Kidney (tissue), 14 donors: Measurements from ENCODE around the gene SAP30L. TPM values are rescaled to one million over a fixed set of nuclear protein-coding genes. Genes with fewer than 3 reads are reported as not detected.

Experiments
- DNase-seq, 5 donors: peaks; one replicate each; pipeline ENCODE4 v3.0.0-alpha.2; 2013 to 2020
- FAIRE-seq: peaks from 2 replicates; lab custom pipeline; 2012; peaks lifted over from hg19 to GRCh38; lab: Jason Lieb, UNC
- H3K27ac ChIP-seq, 2 donors: one replicate each; pipeline ENCODE4 v1.7.0; 2013; ENCODE audit warnings: low read depth in 2 of 2, low read length in 2 of 2, inconsistent platforms in 1 of 2
- H3K27me3 ChIP-seq: one replicate; pipeline ENCODE4 v1.7.1; 2013; ENCODE audit warnings: low read length, inconsistent platforms; ENCODE audit not compliant: control insufficient read depth, insufficient read depth
- H3K36me3 ChIP-seq, 3 donors: one replicate each; pipeline versions ENCODE4 v1.7.0 to v1.7.1; 2013; ENCODE audit warnings: low read length in 3 of 3, control low read depth in 1 of 3, inconsistent platforms in 1 of 3; ENCODE audit not compliant: insufficient read depth in 3 of 3, control insufficient read depth in 2 of 3
- H3K4me1 ChIP-seq, 3 donors: one replicate each; pipeline versions ENCODE4 v1.7.0 to v1.7.1; 2013; ENCODE audit warnings: low read length in 3 of 3, inconsistent platforms in 1 of 3, low read depth in 1 of 3; ENCODE audit not compliant: control insufficient read depth in 2 of 3, insufficient read depth in 2 of 3
- H3K4me3 ChIP-seq, 3 donors: one replicate each; pipeline versions ENCODE4 v1.7.0 to v1.8.1; 2013; ENCODE audit warnings: low read length in 3 of 3, control low read depth in 1 of 3, inconsistent platforms in 1 of 3
- H3K9ac ChIP-seq, 3 donors: one replicate each; pipeline versions ENCODE4 v1.7.0 to v1.7.1; 2013; ENCODE audit warnings: low read length in 3 of 3, control low read depth in 1 of 3, inconsistent platforms in 1 of 3
- H3K9me3 ChIP-seq, 3 donors: one replicate each; pipeline versions ENCODE4 v1.7.0 to v1.7.1; 2013; ENCODE audit warnings: low read length in 3 of 3, control low read depth in 1 of 3, inconsistent platforms in 1 of 3; ENCODE audit not compliant: control insufficient read depth in 2 of 3, insufficient read depth in 1 of 3
- CTCF ChIP-seq: IDR thresholded peaks from 3 replicates; pipeline ENCODE4 v1.5.1; 2012; ENCODE audit warnings: mild to moderate bottlenecking, moderate library complexity, borderline replicate concordance; ENCODE audit not compliant: insufficient read depth; ENCODE audit errors: extremely low read depth
- intact Hi-C: fragments of 100-400 bp; cut with DNase I; formaldehyde crosslinking; loops from one replicate; pipeline ENCODE4 v1.11.1; 2022
- polyA plus RNA-seq: library from polyadenylated mRNA; stranded (reverse); fragments of 350-450 nt; fragmentation: Illumina TruSeq; extraction: RNeasy Lipid Tissue Mini Kit (QIAGEN cat#74804); gene quantifications from one replicate; pipeline ENCODE4 v1.2.3, GENCODE V29; 2014; ENCODE audit warnings: low read depth, low replicate concordance; ENCODE audit not compliant: insufficient read depth
- total RNA-seq: library from RNA; stranded (reverse); fragmentation: NEBNext Ultra II Directional; extraction: Animal tissue kit (Norgen Biotek cat#: 25700); gene quantifications from one replicate; pipeline ENCODE4 v1.2.1, GENCODE V29; 2021
- donor health status: control.
- donor health status: control.
- donor health status: control.
- donor health status: control.
- donor health status: control.
- donor health status: DM: yes; HTN: yes; CAD: no.
- donor health status: Normal renal cell carcinoma (clear cell type).

Gene SAP30L
- total and polyA plus RNA-seq, 2 donors from 2014 or later: 30.7 to 33.0 TPM

GRCh38 chr5:154505567-154505966, 59.8 kb downstream of the SAP30L start:
- no peak overlapping the region for H3K4me3 ChIP-seq
- FAIRE-seq (no peak), DNase-seq (peak in 3 of 5 donors; percentile 36 to 48 (median 37))
- no peaks in the 10 kb centered on the region for H3K27me3 ChIP-seq
- no peak overlapping the region for H3K27ac ChIP-seq
- no peaks in the 10 kb centered on the region for H3K36me3 ChIP-seq
- intact Hi-C loops: no loop called here
- H3K9ac ChIP-seq: no peak overlapping the region
- H3K9me3 ChIP-seq: no peaks in the 10 kb centered on the region
- H3K4me1 ChIP-seq: no peaks in the 10 kb centered on the region
- TF ChIP-seq CTCF: no peak

GRCh38 chr5:154506049-154506715, 60.4 kb downstream of the SAP30L start:
- H3K27ac ChIP-seq: no peak overlapping the region
- no peaks in the 10 kb centered on the region for H3K9me3 ChIP-seq
- no peak overlapping the region for H3K9ac ChIP-seq
- H3K27me3 ChIP-seq: no peaks in the 10 kb centered on the region
- no peak overlapping the region for H3K4me3 ChIP-seq
- no peaks in the 10 kb centered on the region for H3K36me3 ChIP-seq
- no peak for DNase-seq
- no peak for TF ChIP-seq CTCF
- FAIRE-seq: no peak
- no peaks in the 10 kb centered on the region for H3K4me1 ChIP-seq
- intact Hi-C loops: no loop called here

GRCh38 chr5:154506716-154507080, 60.9 kb downstream of the SAP30L start:
- Histone ChIP-seq H3K4me3 (no peak overlapping the region), H3K9ac (no peak overlapping the region), H3K27ac (no peak overlapping the region), H3K4me1 (no peaks in the 10 kb centered on the region), H3K27me3 (no peaks in the 10 kb centered on the region), H3K36me3 (no peaks in the 10 kb centered on the region), H3K9me3 (no peaks in the 10 kb centered on the region)
- FAIRE-seq: no peak
- intact Hi-C loops: no loop called here
- TF ChIP-seq CTCF: no peak
- no peak for DNase-seq

- no peak for DNase-seq
- no peak overlapping the region for H3K27ac ChIP-seq
- H3K4me3 ChIP-seq: no peak overlapping the region
- no peak overlapping the region for H3K9ac ChIP-seq
- H3K9me3 ChIP-seq: no peaks in the 10 kb centered on the region
- no peaks in the 10 kb centered on the region for H3K27me3 ChIP-seq
- FAIRE-seq: no peak
- no peak for TF ChIP-seq CTCF
- no peaks in the 10 kb centered on the region for H3K36me3 ChIP-seq
- intact Hi-C loops: no loop called here
- H3K4me1 ChIP-seq: no peaks in the 10 kb centered on the region
These were observed 62.3 kb downstream of the SAP30L start for GRCh38 chr5:154508114-154508513.
